ENCODE measurements around the gene RS1.

RS1 gene

GRCh38 chrX:18639280-18639679 is 32.6 kb downstream of the RS1 start:
- no peak for DNase-seq (ENCODE audit: extremely low read depth, insufficient read length)
- H3K36me3 ChIP-seq (ENCODE audit: control insufficient read depth, insufficient read depth, low read length), result no peaks in the 10 kb centered on the region
- H3K27me3 ChIP-seq (replicated peaks; ENCODE audit: control insufficient read depth, insufficient read depth, low read length), result no peaks in the 10 kb centered on the region
- TF ChIP-seq CTCF (IDR thresholded peaks at IDR 0.05; ENCODE audit: insufficient read depth, low read length, poor library complexity, severe bottlenecking), result no peak
- no peak overlapping the region for H3K4me3 ChIP-seq (replicated peaks; ENCODE audit: low read depth, low read length)

GRCh38 chrX:18638398-18638797 is 33.5 kb downstream of the RS1 start:
- H3K27me3 ChIP-seq (replicated peaks; ENCODE audit: control insufficient read depth, insufficient read depth, low read length), result no peaks in the 10 kb centered on the region
- no peak for DNase-seq (ENCODE audit: extremely low read depth, insufficient read length)

GRCh38 chrX:18630934-18631333 is 41.0 kb downstream of the RS1 start:
- H3K4me3 ChIP-seq (replicated peaks; ENCODE audit: low read depth, low read length), result no peak overlapping the region
- no peaks in the 10 kb centered on the region for H3K36me3 ChIP-seq (ENCODE audit: control insufficient read depth, insufficient read depth, low read length)
- no peaks in the 10 kb centered on the region for H3K27me3 ChIP-seq (replicated peaks; ENCODE audit: control insufficient read depth, insufficient read depth, low read length)
- no peak for TF ChIP-seq CTCF (IDR thresholded peaks at IDR 0.05; ENCODE audit: insufficient read depth, low read length, poor library complexity, severe bottlenecking)
- DNase-seq (ENCODE audit: extremely low read depth, insufficient read length), result no peak

More at GRCh38 chrX:18638398-18638797, 33.5 kb downstream of the RS1 start:
- H3K4me3 ChIP-seq (replicated peaks; ENCODE audit: low read depth, low read length), result no peak overlapping the region
- no peaks in the 10 kb centered on the region for H3K36me3 ChIP-seq (ENCODE audit: control insufficient read depth, insufficient read depth, low read length)
- no peak for TF ChIP-seq CTCF (IDR thresholded peaks at IDR 0.05; ENCODE audit: insufficient read depth, low read length, poor library complexity, severe bottlenecking)

- no peak for TF ChIP-seq CTCF (IDR thresholded peaks at IDR 0.05; ENCODE audit: insufficient read depth, low read length, poor library complexity, severe bottlenecking)
- no peak overlapping the region for H3K4me3 ChIP-seq (replicated peaks; ENCODE audit: low read depth, low read length)
- no peak for DNase-seq (ENCODE audit: extremely low read depth, insufficient read length)
- no peaks in the 10 kb centered on the region for H3K27me3 ChIP-seq (replicated peaks; ENCODE audit: control insufficient read depth, insufficient read depth, low read length)
- no peaks in the 10 kb centered on the region for H3K36me3 ChIP-seq (ENCODE audit: control insufficient read depth, insufficient read depth, low read length)
These were observed 47.3 kb downstream of the RS1 start for GRCh38 chrX:18624599-18624998.

GRCh38 chrX:18620349-18620748 is 51.6 kb downstream of the RS1 start:
- H3K27me3 ChIP-seq (replicated peaks; ENCODE audit: control insufficient read depth, insufficient read depth, low read length), result no peaks in the 10 kb centered on the region
- no peaks in the 10 kb centered on the region for H3K36me3 ChIP-seq (ENCODE audit: control insufficient read depth, insufficient read depth, low read length)
- TF ChIP-seq CTCF (IDR thresholded peaks at IDR 0.05; ENCODE audit: insufficient read depth, low read length, poor library complexity, severe bottlenecking), result no peak
- DNase-seq (ENCODE audit: extremely low read depth, insufficient read length), result no peak
- H3K4me3 ChIP-seq (replicated peaks; ENCODE audit: low read depth, low read length), result no peak overlapping the region

GRCh38 chrX:18619288-18619687 is 52.6 kb downstream of the RS1 start:
- H3K27me3 ChIP-seq (replicated peaks; ENCODE audit: control insufficient read depth, insufficient read depth, low read length), result no peaks in the 10 kb centered on the region
- no peaks in the 10 kb centered on the region for H3K36me3 ChIP-seq (ENCODE audit: control insufficient read depth, insufficient read depth, low read length)
- no peak for TF ChIP-seq CTCF (IDR thresholded peaks at IDR 0.05; ENCODE audit: insufficient read depth, low read length, poor library complexity, severe bottlenecking)
- no peak overlapping the region for H3K4me3 ChIP-seq (replicated peaks; ENCODE audit: low read depth, low read length)
- DNase-seq (ENCODE audit: extremely low read depth, insufficient read length), result no peak
